SJCRH30 (cell line): ENCODE results near the gene CREB3L2. TPM values are rescaled to one million over a fixed set of nuclear protein-coding genes. Genes with fewer than 3 reads are reported as not detected.
"Not testable (repeated sequence)": the region's sequence is repeated elsewhere in the genome, so short reads cannot be mapped to it uniquely, and the experiment has no call there.

Experiments
- DNase-seq, 2 experiments: peaks; one replicate each; pipeline ENCODE4 v3.0.0-alpha.2; 2015 to 2020
- H3K27ac ChIP-seq: fragments of 250-450 bp; sonication (Bioruptor Pico); 2 replicates; pipeline ENCODE4 v1.5.1; 2020; ENCODE audit warnings: mild to moderate bottlenecking, moderate library complexity
- H3K27me3 ChIP-seq: fragments of 250-450 bp; sonication (Bioruptor Pico); 2 replicates; pipeline ENCODE4 v1.5.1; 2020; ENCODE audit warnings: mild to moderate bottlenecking, moderate library complexity
- H3K36me3 ChIP-seq: fragments of 250-450 bp; sonication (Bioruptor Pico); 2 replicates; pipeline ENCODE4 v1.5.1; 2020; ENCODE audit warnings: mild to moderate bottlenecking, moderate library complexity
- H3K4me1 ChIP-seq: fragments of 250-450 bp; sonication (Bioruptor Pico); 2 replicates; pipeline ENCODE4 v1.5.1; 2020; ENCODE audit warnings: mild to moderate bottlenecking, moderate library complexity
- H3K4me3 ChIP-seq: fragments of 250-450 bp; sonication (Bioruptor Pico); 2 replicates; pipeline ENCODE4 v1.5.1; 2020; ENCODE audit warnings: mild to moderate bottlenecking, moderate library complexity
- H3K9me3 ChIP-seq: fragments of 250-450 bp; sonication (Bioruptor Pico); replicated peaks from 2 replicates; pipeline ENCODE4 v1.5.1; 2020; ENCODE audit warnings: mild to moderate bottlenecking, moderate library complexity
- total RNA-seq: library from RNA; depleted of rRNA; stranded (reverse); fragments of >200 nt; shearing (Covaris generic); gene quantifications from 2 replicates; pipeline ENCODE4 v1.2.3, GENCODE V29; 2014; rRNA removed

The CREB3L2 gene
- total RNA-seq, 1 experiment from 2014 or later = 18.7 TPM

DNA sequence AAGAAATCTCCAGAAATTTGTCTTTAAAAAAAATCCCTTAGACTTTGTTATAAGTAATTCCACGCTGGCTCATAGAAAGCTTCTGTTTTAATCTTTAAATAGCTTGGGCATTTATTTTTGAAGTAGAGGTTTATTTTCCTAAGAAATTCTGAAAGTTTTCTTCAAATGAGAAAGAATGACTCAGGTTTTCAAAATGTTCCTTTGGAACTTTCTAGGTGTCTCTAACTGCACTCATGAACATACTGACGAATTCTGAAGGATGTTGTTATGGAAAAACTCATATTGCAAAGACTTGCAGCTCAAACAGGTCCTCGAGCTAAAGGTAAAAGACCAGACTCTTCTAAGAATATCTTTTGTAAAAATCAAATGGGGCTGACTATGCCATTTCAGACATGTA, 165.8 kb downstream of the CREB3L2 start:
- no peaks in the 10 kb centered on the region for H3K4me1 ChIP-seq
- no peak overlapping the region for H3K4me3 ChIP-seq
- peaks cover 4% of the 10 kb centered on the region; the same call in 1 of the 2 replicates for H3K27me3 ChIP-seq
- H3K9me3 ChIP-seq = 0 out of 2 replicates have a peak, but pooled peaks cover 6% of the 10 kb centered on the region
- no peak for DNase-seq
- no peak overlapping the region for H3K27ac ChIP-seq
- H3K36me3 ChIP-seq = no peaks in the 10 kb centered on the region

DNA sequence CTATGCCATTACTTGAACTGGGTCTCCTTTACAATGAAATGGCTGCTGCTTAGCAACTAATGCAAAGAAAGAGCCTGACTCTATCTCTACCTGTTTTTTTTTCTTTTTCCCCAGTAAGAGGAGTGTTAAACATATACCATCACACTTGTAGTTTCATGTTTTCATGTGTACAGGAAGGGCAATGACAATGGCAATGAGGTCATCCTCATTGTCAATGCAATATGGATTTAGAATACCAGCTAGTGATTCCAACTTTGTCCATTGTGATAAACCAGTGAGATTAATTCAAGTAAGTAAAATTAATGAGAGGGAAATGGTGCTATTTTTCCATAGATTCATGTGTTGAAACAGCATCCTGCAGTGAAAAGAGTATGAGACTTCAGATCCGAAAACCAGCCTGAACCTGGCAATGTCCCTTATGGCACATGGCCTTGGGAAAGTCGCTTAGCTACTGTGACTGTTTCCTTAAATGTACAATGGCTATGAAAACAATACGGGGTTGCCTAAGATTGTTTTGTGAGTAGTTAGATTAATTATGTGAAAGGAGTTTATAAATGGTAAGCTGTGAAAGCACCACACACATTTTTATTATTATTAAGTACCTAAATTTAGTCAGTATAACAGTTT, 166.3 kb downstream of the CREB3L2 start:
- Histone ChIP-seq H3K27me3 (peaks cover 4% of the 10 kb centered on the region; the same call in 1 of the 2 replicates), H3K9me3 (0 out of 2 replicates have a peak, but pooled peaks cover 6% of the 10 kb centered on the region), H3K27ac (no peak overlapping the region), H3K4me3 (no peak overlapping the region), H3K4me1 (no peaks in the 10 kb centered on the region), H3K36me3 (no peaks in the 10 kb centered on the region)
- DNase-seq = no peak

DNA sequence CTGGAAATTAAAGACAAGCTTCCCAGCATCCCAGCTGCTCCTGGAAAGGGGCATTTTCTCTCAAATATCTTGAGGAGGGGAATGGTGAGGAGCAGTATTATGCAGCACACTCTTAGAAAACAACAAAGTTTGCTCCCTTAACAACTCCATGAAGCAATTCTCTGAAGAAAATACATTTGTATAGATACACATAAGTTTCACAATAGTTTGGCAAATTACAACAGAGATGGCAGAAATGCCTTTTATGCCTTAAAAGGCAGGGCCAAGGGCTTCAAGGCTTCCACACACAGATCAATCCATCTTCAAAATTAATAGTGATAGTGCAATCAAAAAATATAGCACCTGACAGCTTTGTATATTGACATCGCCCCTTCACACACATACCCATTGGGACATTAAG, 167.3 kb downstream of the CREB3L2 start:
- DNase-seq = no peak
- Histone ChIP-seq H3K4me1 (no peaks in the 10 kb centered on the region), H3K4me3 (no peak overlapping the region), H3K9me3 (0 out of 2 replicates have a peak, but pooled peaks cover 6% of the 10 kb centered on the region), H3K27me3 (no peaks in the 10 kb centered on the region; the same call in 1 of the 2 replicates), H3K27ac (no peak overlapping the region), H3K36me3 (no peaks in the 10 kb centered on the region)

- not testable (repeated sequence) for H3K4me3 ChIP-seq, H3K36me3 ChIP-seq
Measured at GRCh38 chr7:137832990-137833389, 168.9 kb downstream of the CREB3L2 start.

GRCh38 chr7:137832382-137832781, 169.5 kb downstream of the CREB3L2 start:
- Histone ChIP-seq H3K4me3 (no peak overlapping the region), H3K27me3 (no peaks in the 10 kb centered on the region; the same call in none of the 2 replicates), H3K9me3 (0 out of 2 replicates have a peak, but pooled peaks cover 6% of the 10 kb centered on the region), H3K27ac (no peak overlapping the region), H3K4me1 (no peaks in the 10 kb centered on the region), H3K36me3 (no peaks in the 10 kb centered on the region)
- DNase-seq = no peak

More at GRCh38 chr7:137832990-137833389, 168.9 kb downstream of the CREB3L2 start:
- DNase-seq, H3K4me1 ChIP-seq, H3K9me3 ChIP-seq, H3K27ac ChIP-seq, H3K27me3 ChIP-seq: not testable (repeated sequence)

DNA sequence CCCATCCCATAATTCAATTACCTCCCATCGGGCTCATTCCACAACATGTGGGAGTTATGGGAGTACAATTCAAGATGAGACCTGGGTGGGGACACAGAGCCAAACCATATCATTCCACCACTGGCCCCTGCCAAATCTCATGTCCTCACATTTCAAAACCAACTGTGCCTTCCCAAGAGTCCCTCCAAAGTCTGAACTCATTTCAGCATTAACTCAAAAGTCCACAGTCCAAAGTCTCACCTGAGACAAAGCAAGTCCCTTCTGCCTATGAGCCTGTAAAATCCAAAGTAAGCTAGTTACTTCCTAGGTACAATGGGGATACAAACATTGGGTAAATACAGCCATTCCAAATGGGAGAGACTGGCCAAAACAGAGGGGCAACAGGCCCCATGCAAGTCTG, 170.3 kb downstream of the CREB3L2 start:
- not testable (repeated sequence) for H3K27ac ChIP-seq, H3K9me3 ChIP-seq, H3K4me3 ChIP-seq, DNase-seq, H3K36me3 ChIP-seq, H3K27me3 ChIP-seq, H3K4me1 ChIP-seq

GRCh38 chr7:137829337-137829992, 172.4 kb downstream of the CREB3L2 start:
- 0 out of 2 replicates have a peak, but pooled peaks cover 6% of the 10 kb centered on the region for H3K9me3 ChIP-seq
- H3K4me3 ChIP-seq = no peak overlapping the region
- no peak overlapping the region for H3K27ac ChIP-seq
- DNase-seq = no peak
- H3K27me3 ChIP-seq = no peaks in the 10 kb centered on the region; the same call in 1 of the 2 replicates
- no peaks in the 10 kb centered on the region for H3K4me1 ChIP-seq
- H3K36me3 ChIP-seq = no peaks in the 10 kb centered on the region

GRCh38 chr7:137828456-137828855, 173.4 kb downstream of the CREB3L2 start:
- H3K36me3 ChIP-seq = no peaks in the 10 kb centered on the region
- 0 out of 2 replicates have a peak, but pooled peaks cover 6% of the 10 kb centered on the region for H3K9me3 ChIP-seq
- no peak overlapping the region for H3K27ac ChIP-seq
- H3K27me3 ChIP-seq = no peaks in the 10 kb centered on the region; the same call in 1 of the 2 replicates
- no peak for DNase-seq
- H3K4me1 ChIP-seq = no peaks in the 10 kb centered on the region
- no peak overlapping the region for H3K4me3 ChIP-seq

DNA sequence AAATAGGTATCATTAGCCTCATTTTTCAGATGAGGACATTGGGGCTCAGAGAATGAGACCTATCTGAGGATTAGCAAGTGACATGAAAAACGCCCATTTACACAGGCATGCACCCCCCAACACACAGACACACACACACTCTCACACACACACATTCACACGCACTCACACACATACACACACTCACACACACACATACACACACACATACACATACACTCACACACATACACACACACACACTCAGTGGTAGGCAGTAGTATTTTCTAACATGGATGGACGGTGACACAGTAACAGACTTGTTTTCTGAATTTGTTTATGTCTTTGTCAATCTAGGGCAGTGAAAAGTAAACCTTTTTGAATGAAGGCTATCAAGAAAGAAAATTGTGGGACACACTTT, 176.4 kb downstream of the CREB3L2 start:
- no peak for DNase-seq
- no peaks in the 10 kb centered on the region for H3K36me3 ChIP-seq
- H3K9me3 ChIP-seq = no peaks in the 10 kb centered on the region
- no peak overlapping the region for H3K27ac ChIP-seq
- no peaks in the 10 kb centered on the region for H3K4me1 ChIP-seq
- no peaks in the 10 kb centered on the region; the same call in 1 of the 2 replicates for H3K27me3 ChIP-seq
- no peak overlapping the region for H3K4me3 ChIP-seq

Other genes starting within 250 kb of the CREB3L2 start
- gene DGKI, start 155.1 kb downstream of the CREB3L2 start, total RNA-seq = 0.05 TPM in 1 of 2 replicates, not detected in the other
- gene AKR1D1, start 74.4 kb upstream of the CREB3L2 start, total RNA-seq = not detected in 2 replicates